ENCODE results near the gene LDB2.

The LDB2 gene

GRCh38 chr4:16794816-16795445, 103.5 kb downstream of the LDB2 start:
- DNase-seq, result no peak

- DNase-seq, result no peak
Observed at GRCh38 chr4:16791460-16791859, 107.0 kb downstream of the LDB2 start.

GRCh38 chr4:16790508-16790907, 107.9 kb downstream of the LDB2 start:
- no peak for DNase-seq

GRCh38 chr4:16788868-16789267, 109.6 kb downstream of the LDB2 start:
- DNase-seq, result no peak

- DNase-seq, result no peak
Observed at GRCh38 chr4:16785793-16786527, 112.5 kb downstream of the LDB2 start.

GRCh38 chr4:16783119-16783518, 115.3 kb downstream of the LDB2 start:
- no peak for DNase-seq

GRCh38 chr4:16779028-16779675, 119.3 kb downstream of the LDB2 start:
- no peak for DNase-seq

GRCh38 chr4:16777726-16778125, 120.7 kb downstream of the LDB2 start:
- DNase-seq, result no peak

- DNase-seq, result no peak
Observed at GRCh38 chr4:16775411-16776154, 122.9 kb downstream of the LDB2 start.

GRCh38 chr4:16772366-16772850, 126.0 kb downstream of the LDB2 start:
- DNase-seq, result no peak

- no peak for DNase-seq
Observed at GRCh38 chr4:16770710-16771285, 127.6 kb downstream of the LDB2 start.

GRCh38 chr4:16767861-16768260, 130.6 kb downstream of the LDB2 start:
- DNase-seq, result no peak

GRCh38 chr4:16767251-16767650, 131.2 kb downstream of the LDB2 start:
- no peak for DNase-seq

- DNase-seq, result no peak
Observed at GRCh38 chr4:16765546-16765945, 132.9 kb downstream of the LDB2 start.

GRCh38 chr4:16764622-16765021, 133.8 kb downstream of the LDB2 start:
- no peak for DNase-seq

- DNase-seq, result no peak
Observed at GRCh38 chr4:16760617-16761363, 137.7 kb downstream of the LDB2 start.

- no peak for DNase-seq
Observed at GRCh38 chr4:16759931-16760582, 138.4 kb downstream of the LDB2 start.

- DNase-seq, result no peak
Observed at GRCh38 chr4:16758816-16759215, 139.6 kb downstream of the LDB2 start.

- DNase-seq, result no peak
Observed at GRCh38 chr4:16758255-16758654, 140.2 kb downstream of the LDB2 start.

GRCh38 chr4:16757080-16757521, 141.3 kb downstream of the LDB2 start:
- DNase-seq, result no peak

GRCh38 chr4:16754104-16754503, 144.3 kb downstream of the LDB2 start:
- no peak for DNase-seq

All from T-helper 9 cell (primary cell).